HL-60 (cell line): ENCODE results near the gene FRRS1L.

ENCODE experiments used
- CTCF ChIP-seq: IDR thresholded peaks from one replicate; pipeline ENCODE4 v1.5.1; 2011; ENCODE audit warnings: low read length, control low read depth, inconsistent platforms; ENCODE audit not compliant: insufficient read depth
- POLR2AphosphoS5 ChIP-seq: IDR thresholded peaks from 2 replicates; pipeline ENCODE4 v1.6.1; 2012; ENCODE audit warnings: low read depth

- TF ChIP-seq CTCF = no peak
- TF ChIP-seq POLR2AphosphoS5 = no peak
Measured at GRCh38 chr9:109182550-109182939, 15.5 kb upstream of the FRRS1L start.
